Measurements from ENCODE around the gene ISCU. TPM values are rescaled to one million over a fixed set of nuclear protein-coding genes. Genes with fewer than 3 reads are reported as not detected.

Gene ISCU
- total and polyA plus RNA-seq, 2 of the 8 experiments (the other 6 are each of a cell fraction or from before 2014, with no cell fraction given), result 72.1 to 78.1 TPM

DNA sequence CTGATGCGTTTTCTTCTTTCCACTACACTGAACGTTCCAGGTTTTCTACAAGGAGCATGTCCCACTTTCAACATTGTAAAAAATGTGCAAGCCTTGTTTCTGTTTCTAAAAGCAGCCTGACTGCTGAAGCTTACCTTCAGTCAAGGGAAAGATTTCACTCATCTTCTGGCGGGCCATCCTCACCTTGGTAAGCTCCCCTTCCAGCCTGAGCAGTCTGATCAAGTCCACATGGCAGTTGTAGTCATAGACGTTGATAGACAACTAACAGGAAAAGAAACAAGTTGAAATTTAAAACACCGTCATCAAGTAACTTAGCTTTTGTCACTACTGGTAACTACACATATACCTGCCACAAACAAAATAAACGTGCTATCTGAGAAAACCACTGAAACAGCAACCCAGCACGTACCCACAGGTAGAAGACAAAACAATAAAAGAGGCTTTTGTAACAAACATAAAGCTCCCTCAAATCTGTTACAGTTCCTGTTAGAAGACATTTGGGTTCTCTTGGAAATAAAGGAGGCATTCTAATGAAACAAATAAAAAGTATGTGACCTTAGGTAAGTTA lies 13.4 kb upstream of the ISCU start:
- H2BK120ac ChIP-seq (replicated peaks; ENCODE audit: low read depth, low read length), result no peak overlapping the region
- no peak overlapping the region for H2BK15ac ChIP-seq (ENCODE audit: low read length)
- no peak overlapping the region for H3K14ac ChIP-seq (ENCODE audit: insufficient read length)
- H3K36me3 ChIP-seq (ENCODE audit: control insufficient read depth in 2 of 4, insufficient read depth in 4 of 4, low read length in 3 of 4), result peaks cover 21 to 46% (median 38%) of the 10 kb centered on the region in 4 experiments
- FAIRE-seq (no peak), DNase-seq (ENCODE audit: low read depth in 1 of 2, low spot score in 2 of 2) (no peak)
- H3K4me3 ChIP-seq (ENCODE audit: extremely low read depth in 1 of 4, insufficient read depth in 2 of 4, low read depth in 3 of 4, low read length in 4 of 4), result no peak overlapping the region
- H3K9ac ChIP-seq (replicated peaks in 1 of 4; ENCODE audit: extremely low read depth in 1 of 4, low read depth in 3 of 4, low read length in 3 of 4), result no peak overlapping the region
- H3K4me2 ChIP-seq (ENCODE audit: insufficient read depth in 1 of 2, low read depth in 2 of 2, low read length in 2 of 2), result no peak overlapping the region
- H4K91ac ChIP-seq (replicated peaks; ENCODE audit: insufficient read length, low read length), result no peak overlapping the region
- no peak overlapping the region for H2BK20ac ChIP-seq (ENCODE audit: low read length)
- H3K18ac ChIP-seq (ENCODE audit: extremely low read depth, low read length), result no peak overlapping the region
- H3K4me1 ChIP-seq (replicated peaks in 1 of 4; ENCODE audit: control insufficient read depth in 3 of 4, insufficient read depth in 4 of 4, low read length in 3 of 4), result no peaks in the 10 kb centered on the region
- ChIA-PET POLR2A (ENCODE audit: partially characterized antibody) (interaction anchor here (1.0 to 6.1 kb wide), 4 partner anchors 9 to 17 kb away, joined by 3 to 40 read pairs (median 4); partner anchors contain the start of genes ISCU and SART3), CTCF (ENCODE audit: partially characterized antibody) (interaction anchor here (0.7 to 1.5 kb wide), 5 partner anchors 16 to 557 kb away, joined by 3 to 7 read pairs (median 5); no protein-coding TSS in a partner anchor)
- H3K23ac ChIP-seq (ENCODE audit: insufficient read length), result no peak overlapping the region
- WGBS, 2 experiments (ENCODE audit: extremely low coverage in 1 of 2, insufficient coverage in 1 of 2, insufficient read length in 1 of 2, insufficient replicate concordance in 2 of 2, low coverage in 1 of 2, low lambda C conversion rate in 2 of 2, missing lambda C conversion rate in 1 of 2), result 72% methylated on average over 7 of the region's 7 CpGs; no CpG with 5 or more reads in 1 of the 2 experiments
- no peak overlapping the region for H3K56ac ChIP-seq (replicated peaks; ENCODE audit: insufficient read length, low read depth, low read length)
- H4K20me1 ChIP-seq (replicated peaks in 1 of 2; ENCODE audit: control insufficient read depth in 1 of 2, insufficient read depth in 2 of 2, low read length in 2 of 2), result peaks cover 4 to 16% of the 10 kb centered on the region in 2 experiments
- H3K9me3 ChIP-seq (ENCODE audit: insufficient read depth in 2 of 2, low read depth in 1 of 2, low read length in 1 of 2), result no peaks in the 10 kb centered on the region
- no peak overlapping the region for H4K8ac ChIP-seq (ENCODE audit: extremely low read depth, insufficient read depth, low read length)
- no peak overlapping the region for H2BK12ac ChIP-seq (ENCODE audit: low read depth, low read length)
- no peaks in the 10 kb centered on the region; the same call in none of the 2 replicates for H3K79me1 ChIP-seq (ENCODE audit: low read depth, low read length)
- no peak overlapping the region for H4K5ac ChIP-seq (ENCODE audit: insufficient read length, low read depth, low read length)
- H3K27me3 ChIP-seq (replicated peaks in 1 of 4; ENCODE audit: control insufficient read depth in 3 of 4, extremely low read depth in 1 of 4, insufficient read depth in 3 of 4, low read length in 3 of 4), result peaks cover 0 to 2% (median 0%) of the 10 kb centered on the region in 4 experiments; a peak in 1 of 7 replicates
- no peak overlapping the region for H3K27ac ChIP-seq (ENCODE audit: low read depth, low read length)
- no peak overlapping the region for H3K4ac ChIP-seq (replicated peaks; ENCODE audit: insufficient read length, low read depth, low read length)
- H3K79me2 ChIP-seq (ENCODE audit: control insufficient read depth in 1 of 2, insufficient read depth in 2 of 2, low read length in 2 of 2), result peaks cover 12 to 82% of the 10 kb centered on the region in 2 experiments
- H2AFZ ChIP-seq (ENCODE audit: low read length), result no peak overlapping the region
- H2BK5ac ChIP-seq (ENCODE audit: low read depth, low read length), result no peak overlapping the region
- no peak overlapping the region for H2AK5ac ChIP-seq (ENCODE audit: low read depth, low read length)
- no peaks in the 10 kb centered on the region for H3K23me2 ChIP-seq (ENCODE audit: low read depth, low read length)
- no peak for TF ChIP-seq POLR2AphosphoS5 (IDR thresholded peaks at IDR 0.05; ENCODE audit: low read depth, low read length)
- no peak for TF ChIP-seq ASH2L (IDR thresholded peaks at IDR 0.05; ENCODE audit: low read length)
- no peak for TF ChIP-seq HDAC2 (IDR thresholded peaks at IDR 0.05; ENCODE audit: borderline replicate concordance in 1 of 2, low read depth in 2 of 2, low read length in 2 of 2)
- no peak for TF ChIP-seq EGR1 (IDR thresholded peaks at IDR 0.05; ENCODE audit: borderline replicate concordance, low read depth, low read length)
- no peak for TF ChIP-seq CHD1 (IDR thresholded peaks at IDR 0.05; ENCODE audit: low read depth, low read length)
- no peak for TF ChIP-seq CREB1 (IDR thresholded peaks at IDR 0.05)

Measured in H1 (cell line).